Measurements from ENCODE around the gene JAG1. TPM values are rescaled to one million over a fixed set of nuclear protein-coding genes. Genes with fewer than 3 reads are reported as not detected.

The JAG1 gene
- total RNA-seq, 4 donors from 2014 or later = 30.7 to 41.9 (median 36.3) TPM

- H3K27me3 ChIP-seq = no peaks in the 10 kb centered on the region
- no peaks in the 10 kb centered on the region for H3K36me3 ChIP-seq
- no peak for DNase-seq (ENCODE audit: extremely low spot score)
- H3K4me1 ChIP-seq = no peaks in the 10 kb centered on the region
- H3K27ac ChIP-seq (replicated peaks in 1 of 4) = no peak overlapping the region
- 72% methylated on average over 3 of the region's 3 CpGs for WGBS
- H3K4me3 ChIP-seq = no peak overlapping the region
- intact Hi-C loops (cut with DNase I) = no loop called here
- no peak for TF ChIP-seq EP300 (IDR thresholded peaks at IDR 0.05)
- no peak for TF ChIP-seq POLR2A (IDR thresholded peaks at IDR 0.05; ENCODE audit: low read depth)
- TF ChIP-seq POLR2AphosphoS5 (IDR thresholded peaks at IDR 0.05) = no peak
- TF ChIP-seq CTCF (IDR thresholded peaks at IDR 0.05) = no peak
- H3K9me3 ChIP-seq = peaks cover 0 to 3% (median 0%) of the 10 kb centered on the region in 4 donors
Measured at GRCh38 chr20:10682939-10683338, 9.1 kb upstream of the JAG1 start.

DNA sequence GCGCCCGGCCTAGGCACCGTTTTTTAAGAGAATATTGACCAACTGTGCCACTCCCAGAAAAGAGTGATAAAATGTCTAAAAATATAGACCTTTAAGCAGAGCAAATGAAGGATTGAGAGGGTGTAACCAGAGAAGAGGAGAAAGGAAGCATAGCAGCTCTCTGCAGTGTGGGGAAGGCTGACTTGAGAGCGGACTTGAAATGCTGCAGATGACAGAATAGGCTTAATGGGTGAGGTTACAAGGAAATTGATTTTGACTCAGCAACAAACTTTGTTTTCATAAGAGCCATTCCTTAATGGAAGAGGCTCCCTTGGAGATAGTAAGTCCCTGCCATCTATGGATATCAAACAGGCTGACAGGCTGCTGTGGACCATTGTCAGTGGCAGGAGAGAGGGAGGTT, 7.7 kb upstream of the JAG1 start:
- no peak for TF ChIP-seq EP300 (IDR thresholded peaks at IDR 0.05)
- no peak for TF ChIP-seq CTCF (IDR thresholded peaks at IDR 0.05)
- intact Hi-C loops (cut with DNase I) = no loop called here

DNA sequence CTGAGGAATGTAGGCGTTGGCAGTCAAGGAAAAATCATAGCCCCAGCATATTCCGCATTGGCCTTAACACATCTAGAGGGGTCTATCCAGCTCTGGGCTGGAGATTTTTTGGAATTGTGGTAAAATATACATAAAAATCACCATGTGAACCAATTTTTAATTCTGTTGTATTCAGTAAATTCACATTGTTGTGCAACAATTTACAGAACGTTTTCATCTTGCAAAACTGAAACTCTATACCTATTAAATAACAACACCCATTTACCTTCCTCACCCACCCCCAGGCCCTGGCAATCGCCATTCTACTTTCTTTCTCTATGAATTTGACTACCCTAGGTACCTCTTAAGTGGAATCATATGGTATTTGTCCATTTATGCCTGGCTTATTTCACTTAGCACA, 6.8 kb upstream of the JAG1 start:
- WGBS = 93% methylated on average over 4 of the region's 4 CpGs
- peaks cover 0 to 2% (median under 1%) of the 10 kb centered on the region in 4 donors for H3K4me1 ChIP-seq
- intact Hi-C loops (cut with DNase I) = no loop called here
- H3K27me3 ChIP-seq = peaks cover 0 to 8% (median 0%) of the 10 kb centered on the region in 4 donors
- TF ChIP-seq EP300 (IDR thresholded peaks at IDR 0.05) = no peak
- TF ChIP-seq POLR2AphosphoS5 (IDR thresholded peaks at IDR 0.05) = no peak
- TF ChIP-seq POLR2A (IDR thresholded peaks at IDR 0.05; ENCODE audit: low read depth) = no peak
- TF ChIP-seq CTCF (IDR thresholded peaks at IDR 0.05) = no peak
- H3K9me3 ChIP-seq = peaks cover 0 to 3% (median 0%) of the 10 kb centered on the region in 4 donors
- DNase-seq (ENCODE audit: extremely low spot score) = no peak
- H3K27ac ChIP-seq (replicated peaks in 1 of 4) = no peak overlapping the region
- no peak overlapping the region for H3K4me3 ChIP-seq
- H3K36me3 ChIP-seq = no peaks in the 10 kb centered on the region

More for the DNA sequence above, 7.7 kb upstream of the JAG1 start:
- H3K27ac ChIP-seq (replicated peaks in 1 of 4) = no peak overlapping the region
- H3K4me3 ChIP-seq = no peak overlapping the region
- no peak for DNase-seq (ENCODE audit: extremely low spot score)
- no peaks in the 10 kb centered on the region for H3K36me3 ChIP-seq
- no peaks in the 10 kb centered on the region for H3K4me1 ChIP-seq
- H3K27me3 ChIP-seq = peaks cover 0 to 2% (median 0%) of the 10 kb centered on the region in 4 donors
- 96% methylated on average over 4 of the region's 4 CpGs for WGBS
- H3K9me3 ChIP-seq = peaks cover 0 to 3% (median 0%) of the 10 kb centered on the region in 4 donors

- intact Hi-C loops (cut with DNase I) = no loop called here
- H3K27ac ChIP-seq (replicated peaks in 1 of 4) = no peak overlapping the region
- no peaks in the 10 kb centered on the region for H3K36me3 ChIP-seq
- no peak for TF ChIP-seq EP300 (IDR thresholded peaks at IDR 0.05)
- peaks cover 0 to 3% (median 0%) of the 10 kb centered on the region in 4 donors for H3K9me3 ChIP-seq
- DNase-seq (ENCODE audit: extremely low spot score) = no peak
- 72% methylated on average over 4 of the region's 4 CpGs for WGBS
- H3K27me3 ChIP-seq = peaks cover 0 to 11% (median 0%) of the 10 kb centered on the region in 4 donors
- no peak overlapping the region for H3K4me3 ChIP-seq
- H3K4me1 ChIP-seq = peaks cover 5 to 15% (median 9%) of the 10 kb centered on the region in 4 donors
Measured at GRCh38 chr20:10679269-10679668, 5.5 kb upstream of the JAG1 start.

GRCh38 chr20:10676518-10676917, 2.7 kb upstream of the JAG1 start:
- peaks cover 0 to 29% (median 0%) of the 10 kb centered on the region in 4 donors for H3K27me3 ChIP-seq
- no peak for DNase-seq (ENCODE audit: extremely low spot score)
- WGBS = 45% methylated on average over 3 of the region's 3 CpGs
- peaks cover 5 to 41% (median 32%) of the 10 kb centered on the region in 4 donors for H3K4me1 ChIP-seq
- no peak for TF ChIP-seq POLR2AphosphoS5 (IDR thresholded peaks at IDR 0.05)
- no peak for TF ChIP-seq EP300 (IDR thresholded peaks at IDR 0.05)
- TF ChIP-seq POLR2A (IDR thresholded peaks at IDR 0.05; ENCODE audit: low read depth) = no peak
- TF ChIP-seq CTCF (IDR thresholded peaks at IDR 0.05) = no peak
- intact Hi-C loops (cut with DNase I) = no loop called here
- peaks cover 0 to 3% (median 0%) of the 10 kb centered on the region in 4 donors for H3K9me3 ChIP-seq
- no peak overlapping the region for H3K4me3 ChIP-seq
- H3K36me3 ChIP-seq = peaks cover 0 to 6% (median 0%) of the 10 kb centered on the region in 4 donors
- no peak overlapping the region for H3K27ac ChIP-seq (replicated peaks in 1 of 4)

All from esophagus muscularis mucosa (tissue), 4 donors.